ENCODE results near the gene N4BP2.

DNA sequence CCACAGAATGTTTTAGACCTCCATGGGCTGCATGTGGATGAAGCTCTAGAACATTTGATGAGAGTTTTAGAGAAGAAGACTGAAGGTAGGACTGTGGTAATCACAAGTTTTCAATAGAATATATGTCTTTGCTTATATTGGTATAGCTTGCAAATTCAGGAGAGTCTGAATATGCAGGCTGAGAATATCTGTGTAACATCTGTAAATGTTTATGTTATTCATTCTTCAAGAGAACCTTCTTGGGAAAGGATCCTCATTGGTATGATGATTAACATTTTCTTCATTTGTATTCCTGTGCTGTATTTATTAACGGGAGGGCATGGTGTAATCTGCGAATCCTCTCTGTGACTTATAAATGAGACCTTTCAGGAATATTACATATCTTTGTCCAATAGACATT, 88.1 kb downstream of the N4BP2 start:
- TF ChIP-seq, protein P1, sequence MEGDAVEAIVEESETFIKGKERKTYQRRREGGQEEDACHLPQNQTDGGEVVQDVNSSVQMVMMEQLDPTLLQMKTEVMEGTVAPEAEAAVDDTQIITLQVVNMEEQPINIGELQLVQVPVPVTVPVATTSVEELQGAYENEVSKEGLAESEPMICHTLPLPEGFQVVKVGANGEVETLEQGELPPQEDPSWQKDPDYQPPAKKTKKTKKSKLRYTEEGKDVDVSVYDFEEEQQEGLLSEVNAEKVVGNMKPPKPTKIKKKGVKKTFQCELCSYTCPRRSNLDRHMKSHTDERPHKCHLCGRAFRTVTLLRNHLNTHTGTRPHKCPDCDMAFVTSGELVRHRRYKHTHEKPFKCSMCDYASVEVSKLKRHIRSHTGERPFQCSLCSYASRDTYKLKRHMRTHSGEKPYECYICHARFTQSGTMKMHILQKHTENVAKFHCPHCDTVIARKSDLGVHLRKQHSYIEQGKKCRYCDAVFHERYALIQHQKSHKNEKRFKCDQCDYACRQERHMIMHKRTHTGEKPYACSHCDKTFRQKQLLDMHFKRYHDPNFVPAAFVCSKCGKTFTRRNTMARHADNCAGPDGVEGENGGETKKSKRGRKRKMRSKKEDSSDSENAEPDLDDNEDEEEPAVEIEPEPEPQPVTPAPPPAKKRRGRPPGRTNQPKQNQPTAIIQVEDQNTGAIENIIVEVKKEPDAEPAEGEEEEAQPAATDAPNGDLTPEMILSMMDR (IDR thresholded peaks at IDR 0.05; ENCODE audit: insufficient read depth, low read length), result no peak
- TF ChIP-seq SPI1 (IDR thresholded peaks at IDR 0.05; ENCODE audit: borderline replicate concordance, low read depth), result no peak
